HCT116 (cell line): ENCODE measurements around the gene POP4. TPM values are rescaled to one million over a fixed set of nuclear protein-coding genes. Genes with fewer than 3 reads are reported as not detected.

Experiments used
- ATAC-seq: fragments of 200-7000 bp; cut with Tn5 transposase; 2 replicates; pipeline ENCODE4 v1.9.1; 2020; ENCODE audit warnings: mild to moderate bottlenecking, moderate library complexity
- BruUV-seq: library from RNA; stranded (reverse); fragments of 400-500 nt; replicated peaks from 2 replicates; lab custom pipeline; 2021; lab: Mats Ljungman, UMichigan
- CTCF ChIA-PET: fragments of 300-600 bp; sonication (Branson Sonifier 250); formaldehyde crosslinking; loops from one replicate; lab custom pipeline; 2021; ENCODE audit warnings: antibody characterized with exemption; lab: Charles Lee
- POLR2A ChIA-PET: fragments of 300-600, 350-600 bp; sonication (Branson Sonifier 250); formaldehyde crosslinking; loops from one replicate; lab custom pipeline; 2021; ENCODE audit warnings: antibody characterized with exemption; lab: Charles Lee
- RAD21 ChIA-PET, 2 experiments: fragments of 300-600 bp; sonication (Branson Sonifier 250); formaldehyde crosslinking; loops; one replicate each; lab custom pipeline; 2023; ENCODE audit warnings: low total read pairs in 2 of 2; ENCODE audit not compliant: uncharacterized antibody in 2 of 2, unreplicated experiment in 2 of 2, low non-redundant PET in 1 of 2; lab: Charles Lee
- DNase-seq: peaks from one replicate; pipeline ENCODE4 v3.0.0-alpha.2; 2010; ENCODE audit warnings: low read depth, low spot score
- H2AFZ ChIP-seq: fragments of 200-600 bp; shearing (Covaris generic), sonication (generic); 2 replicates; pipeline ENCODE4 v1.6.1; 2017; ENCODE audit warnings: low read depth, mixed run types, mixed read lengths, antibody characterized with exemption, low read length; ENCODE audit not compliant: poor library complexity, severe bottlenecking
- H3K27ac ChIP-seq: 2 replicates; pipeline ENCODE4 v1.5.1; 2012; ENCODE audit warnings: low read depth, low read length
- H3K27me3 ChIP-seq: fragments of 200-600 bp; sonication (generic); 2 replicates; pipeline ENCODE4 v1.6.1; 2016; ENCODE audit warnings: mixed run types, low read length, mixed read lengths; ENCODE audit not compliant: insufficient read depth
- H3K36me3 ChIP-seq, 2 experiments: fragments of 200-500 bp in 1 of 2; fragments of 200-600 bp in 1 of 2; sonication (Bioruptor generic) in 1 of 2; sonication (generic) in 1 of 2; 2 replicates each; pipeline versions ENCODE4 v1.5.1 to v1.6.1; 2014 to 2016; ENCODE audit warnings: low read length in 2 of 2, inconsistent platforms in 1 of 2, mixed read lengths in 1 of 2, mixed run types in 1 of 2; ENCODE audit not compliant: insufficient read depth in 2 of 2, control insufficient read depth in 1 of 2
- H3K4me1 ChIP-seq, 2 experiments: fragments of 200-600 bp in 1 of 2; sonication (generic) in 1 of 2; 2 replicates each; pipeline versions ENCODE4 v1.5.1 to v1.6.1; 2012 to 2017; ENCODE audit warnings: low read length in 2 of 2, inconsistent platforms in 1 of 2, mild to moderate bottlenecking in 1 of 2, mixed read lengths in 1 of 2, mixed run types in 1 of 2, moderate library complexity in 1 of 2; ENCODE audit not compliant: insufficient read depth in 2 of 2, control insufficient read depth in 1 of 2
- H3K4me2 ChIP-seq: fragments of 200-600 bp; sonication (generic); 2 replicates; pipeline ENCODE4 v1.6.1; 2017; ENCODE audit warnings: mixed run types, low read length, mixed read lengths
- H3K4me3 ChIP-seq, 2 experiments: fragments of 200-600 bp in 1 of 2; sonication (generic) in 1 of 2; replicated peaks in 1 of 2; 2 replicates each; pipeline ENCODE4 v1.5.1; 2011 to 2016; ENCODE audit warnings: low read length in 2 of 2, control low read depth in 1 of 2, low read depth in 1 of 2, mild to moderate bottlenecking in 1 of 2, mixed read lengths in 1 of 2, mixed run types in 1 of 2
- H3K79me2 ChIP-seq: fragments of 200-600 bp; sonication (generic); 2 replicates; pipeline ENCODE4 v1.6.1; 2017; ENCODE audit warnings: mild to moderate bottlenecking, mixed run types, low read length, moderate library complexity, mixed read lengths; ENCODE audit not compliant: insufficient read depth
- H3K9ac ChIP-seq: fragments of 200-600 bp; sonication (generic); 2 replicates; pipeline ENCODE4 v1.6.1; 2016; ENCODE audit warnings: low read length, mixed read lengths
- H3K9me2 ChIP-seq: fragments of 200-600 bp; sonication (generic), shearing (Covaris generic); 2 replicates; pipeline ENCODE4 v1.6.1; 2017; ENCODE audit warnings: mixed run types, mild to moderate bottlenecking, moderate library complexity; ENCODE audit not compliant: insufficient read depth
- H3K9me3 ChIP-seq, 2 experiments: fragments of 200-500 bp in 1 of 2; fragments of 200-600 bp in 1 of 2; sonication (Bioruptor generic) in 1 of 2; sonication (generic) in 1 of 2; 2 replicates each; pipeline ENCODE4 v1.6.1; 2014 to 2017; ENCODE audit warnings: low read length in 2 of 2, mixed read lengths in 2 of 2, inconsistent platforms in 1 of 2, low read depth in 1 of 2, mild to moderate bottlenecking in 1 of 2, mixed run types in 1 of 2, moderate library complexity in 1 of 2; ENCODE audit not compliant: control insufficient read depth in 1 of 2, insufficient read depth in 1 of 2
- H4K20me1 ChIP-seq: fragments of 200-600 bp; sonication (generic), shearing (Covaris generic); 2 replicates; pipeline ENCODE4 v1.6.1; 2017; ENCODE audit warnings: mixed run types, mild to moderate bottlenecking, moderate library complexity; ENCODE audit not compliant: insufficient read depth
- ATF3 ChIP-seq: IDR thresholded peaks from 2 replicates; pipeline ENCODE4 v1.6.1; 2012
- CBX3 ChIP-seq: IDR thresholded peaks from 2 replicates; pipeline ENCODE4 v1.6.1; 2012; ENCODE audit warnings: low read depth
- EGR1 ChIP-seq: IDR thresholded peaks from 2 replicates; pipeline ENCODE4 v1.6.1; 2012; ENCODE audit warnings: low read depth
- ELF1 ChIP-seq: IDR thresholded peaks from 2 replicates; pipeline ENCODE4 v1.6.1; 2012; ENCODE audit warnings: low read depth, borderline replicate concordance
- FOSL1 ChIP-seq: IDR thresholded peaks from 2 replicates; pipeline ENCODE4 v1.6.1; 2012; ENCODE audit warnings: low read depth
- MAX ChIP-seq: IDR thresholded peaks from 2 replicates; pipeline ENCODE4 v1.6.1; 2012
- POLR2AphosphoS5 ChIP-seq: IDR thresholded peaks from 2 replicates; pipeline ENCODE4 v1.6.1; 2011; ENCODE audit warnings: mild to moderate bottlenecking, low read depth, low read length, moderate library complexity
- RAD21 ChIP-seq: IDR thresholded peaks from 2 replicates; pipeline ENCODE4 v1.6.1; 2012; ENCODE audit warnings: low read depth, mild to moderate bottlenecking
- REST ChIP-seq: IDR thresholded peaks from 2 replicates; pipeline ENCODE4 v1.6.1; 2012; ENCODE audit warnings: low read depth
- SIN3A ChIP-seq: IDR thresholded peaks from 2 replicates; pipeline ENCODE4 v1.6.1; 2012; ENCODE audit warnings: low read depth
- SP1 ChIP-seq: IDR thresholded peaks from 2 replicates; pipeline ENCODE4 v1.6.1; 2012; ENCODE audit warnings: low read depth
- SRF ChIP-seq: IDR thresholded peaks from 2 replicates; pipeline ENCODE4 v1.6.1; 2012; ENCODE audit warnings: low read depth
- ZBTB33 ChIP-seq: IDR thresholded peaks from 2 replicates; pipeline ENCODE4 v1.6.1; 2011; ENCODE audit warnings: mild to moderate bottlenecking, low read length, moderate library complexity; ENCODE audit not compliant: insufficient replicate concordance; ENCODE audit errors: extremely low read depth
- ZNF274 ChIP-seq: fragments of 200-500 bp; sonication (Bioruptor generic); IDR thresholded peaks from 2 replicates; pipeline ENCODE4 v1.6.1; 2014; ENCODE audit warnings: mild to moderate bottlenecking, low read depth, low read length, inconsistent platforms
- intact Hi-C: fragments of 100-400 bp; cut with micrococcal nuclease; formaldehyde crosslinking; loops from 2 replicates; pipeline ENCODE4 v1.10.0; 2022
- total RNA-seq: library from RNA; stranded (reverse); gene quantifications from one replicate; pipeline ENCODE4 v1.2.1, GENCODE V29; 2021; ENCODE audit not compliant: unreplicated experiment

POP4 gene
- total RNA-seq, 1 experiment from 2014 or later: 61.2 TPM

GRCh38 chr19:29587518-29587986 is 18.5 kb upstream of the POP4 start:
- intact Hi-C loops: no loop called here
- Histone ChIP-seq H3K79me2 (no peaks in the 10 kb centered on the region), H3K9ac (no peak overlapping the region), H3K27ac (no peak overlapping the region), H2AFZ (no peak overlapping the region), H3K36me3 (no peaks in the 10 kb centered on the region), H3K9me3 (peaks cover 0 to 4% of the 10 kb centered on the region in 2 experiments; a peak in 1 of 4 replicates), H3K9me2 (no peaks in the 10 kb centered on the region), H3K4me1 (no peaks in the 10 kb centered on the region), H4K20me1 (no peaks in the 10 kb centered on the region), H3K27me3 (peaks cover 58% of the 10 kb centered on the region)
- no peak for ATAC-seq
- ChIA-PET CTCF (no interaction called here), RAD21 (no interaction called here), POLR2A (no interaction called here)
- DNase-seq: no peak
- BruUV-seq: no TSS peak
- no peak for TF ChIP-seq CBX3
- no peak for TF ChIP-seq POLR2AphosphoS5
- no peak for TF ChIP-seq RAD21
- TF ChIP-seq REST: no peak
- TF ChIP-seq ZNF274: no peak
- TF ChIP-seq EGR1: no peak
- no peak for TF ChIP-seq SRF
- no peak for TF ChIP-seq SP1
- no peak for TF ChIP-seq ZBTB33
- TF ChIP-seq FOSL1: no peak
- no peak for TF ChIP-seq ATF3
- no peak for TF ChIP-seq MAX
- no peak for TF ChIP-seq ELF1
- TF ChIP-seq SIN3A: no peak
- TF ChIP-seq, all 23 proteins: peak for 0
- Histone ChIP-seq H3K4me3 (no peak overlapping the region), H3K4me2 (no peak overlapping the region)
